WTC11 (cell line): ENCODE data around the gene NCKAP5.

Experiments
- CTCF ChIP-seq: fragments of 200-600 bp; IDR thresholded peaks from 2 replicates; pipeline ENCODE4 v1.8.0; 2022; ENCODE audit warnings: antibody characterized with exemption
- ELF4 ChIP-seq: sonication (generic); formaldehyde crosslinking; IDR thresholded peaks from 2 replicates; pipeline ENCODE4 v1.8.1; 2022; ENCODE audit warnings: low read depth, mild to moderate bottlenecking, moderate library complexity, missing genetic modification reagents
- FOXP1 ChIP-seq: sonication (generic); formaldehyde crosslinking; IDR thresholded peaks from 2 replicates; pipeline ENCODE4 v1.8.0; 2022; ENCODE audit warnings: missing genetic modification reagents, mild to moderate bottlenecking, moderate library complexity, borderline replicate concordance
- NFATC4 ChIP-seq: fragments of 250-450 bp; sonication (Bioruptor Pico); IDR thresholded peaks from 2 replicates; pipeline ENCODE4 v1.9.0; 2021; ENCODE audit warnings: mild to moderate bottlenecking
- NFYB ChIP-seq: sonication (generic); formaldehyde crosslinking; conservative IDR thresholded peaks from 2 replicates; pipeline ENCODE4 v1.8.0; 2022; ENCODE audit warnings: low read depth, missing genetic modification reagents
- NR2C2 ChIP-seq: sonication (generic); formaldehyde crosslinking; IDR thresholded peaks from 2 replicates; pipeline ENCODE4 v1.8.0; 2022; ENCODE audit warnings: mild to moderate bottlenecking, missing genetic modification reagents
- SMAD4 ChIP-seq: sonication (generic); formaldehyde crosslinking; IDR thresholded peaks from 2 replicates; pipeline ENCODE4 v1.8.0; 2022; ENCODE audit warnings: mild to moderate bottlenecking, missing genetic modification reagents
- ZNF232 ChIP-seq: sonication (generic); formaldehyde crosslinking; IDR thresholded peaks from 2 replicates; pipeline ENCODE4 v1.8.0; 2022; ENCODE audit warnings: mild to moderate bottlenecking, missing genetic modification reagents

DNA sequence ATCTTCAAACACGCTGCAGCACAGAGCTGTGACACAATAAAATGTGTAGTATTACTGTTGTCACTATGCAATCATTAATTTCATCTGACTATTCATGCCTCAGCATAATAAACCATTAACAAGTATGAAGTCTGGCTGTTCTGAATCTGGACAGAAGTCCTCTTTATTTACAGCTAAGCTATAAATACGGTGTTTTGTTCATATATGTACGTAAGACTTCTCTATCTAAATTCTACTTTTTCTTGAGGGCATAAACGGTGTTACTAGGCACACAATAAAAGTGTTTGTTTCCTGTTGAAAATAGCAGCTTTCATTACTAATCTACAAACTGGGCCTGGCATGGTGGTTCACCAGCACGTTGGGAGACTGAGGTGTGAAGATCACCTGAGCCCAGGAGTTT, 443.8 kb downstream of the NCKAP5 start:
- TF ChIP-seq NR2C2 (CRISPR knock-in tag) (no peak), ELF4 (CRISPR knock-in tag) (no peak), SMAD4 (no peak), CTCF (no peak), ZNF232 (CRISPR knock-in tag) (no peak), NFYB (CRISPR knock-in tag) (no peak), NFATC4 (CRISPR knock-in tag) (no peak), FOXP1 (CRISPR knock-in tag) (no peak)
